ENCODE results near the gene COPS9. TPM values are rescaled to one million over a fixed set of nuclear protein-coding genes. Genes with fewer than 3 reads are reported as not detected.

COPS9 gene
- total and polyA plus RNA-seq, 2 donors (not counting 1 experiment from before 2014, with no cell fraction given) = 104 to 176 TPM

DNA sequence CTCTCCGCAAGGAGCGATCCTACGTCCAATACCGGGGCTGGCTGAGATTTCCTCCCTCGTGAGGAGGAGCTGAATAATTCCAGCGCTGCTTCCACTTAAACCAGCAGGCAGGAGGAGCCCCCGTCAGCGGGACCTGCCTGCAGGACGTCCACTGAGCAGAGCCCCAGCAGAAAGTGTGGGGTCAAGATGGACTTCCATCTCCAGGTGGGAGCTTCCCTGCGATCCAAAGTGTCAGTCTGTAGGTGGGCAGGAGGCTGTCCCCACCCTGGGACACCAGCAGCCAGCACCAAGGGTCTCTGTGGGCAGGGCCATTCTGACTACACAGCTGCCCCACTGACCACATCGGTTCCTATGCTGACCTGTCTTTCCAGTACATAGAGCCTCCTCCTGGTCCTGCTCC is 4.8 kb upstream of the COPS9 start:
- Histone ChIP-seq H3K4me3 (replicated peaks in 1 of 4; ENCODE audit: control extremely low read depth in 1 of 4, insufficient read depth in 1 of 4, low read depth in 3 of 4, low read length in 4 of 4) (no peak overlapping the region), H3K4me2 (ENCODE audit: extremely low read depth, insufficient read depth, low read length) (no peak overlapping the region), H2AFZ (ENCODE audit: low read length) (no peak overlapping the region), H4K20me1 (ENCODE audit: control insufficient read depth, extremely low read depth, insufficient read depth, low read length) (no peaks in the 10 kb centered on the region), H3K4me1 (ENCODE audit: control insufficient read depth, extremely low read depth, insufficient read depth, low read length) (no peaks in the 10 kb centered on the region), H3K27me3 (ENCODE audit: control insufficient read depth, insufficient read depth, low read length) (peaks cover 2% of the 10 kb centered on the region), H3K9me3 (ENCODE audit: control insufficient read depth, insufficient read depth, low read depth, low read length) (no peaks in the 10 kb centered on the region), H3K27ac (ENCODE audit: insufficient read depth, low read length) (no peak overlapping the region), H3K79me2 (ENCODE audit: control insufficient read depth, insufficient read depth, low read length) (peaks cover 1% of the 10 kb centered on the region), H3K36me3 (ENCODE audit: control insufficient read depth, insufficient read depth, low read length) (no peaks in the 10 kb centered on the region), H3K9ac (ENCODE audit: insufficient read depth, low read length) (no peak overlapping the region)
- TF ChIP-seq, protein P1, sequence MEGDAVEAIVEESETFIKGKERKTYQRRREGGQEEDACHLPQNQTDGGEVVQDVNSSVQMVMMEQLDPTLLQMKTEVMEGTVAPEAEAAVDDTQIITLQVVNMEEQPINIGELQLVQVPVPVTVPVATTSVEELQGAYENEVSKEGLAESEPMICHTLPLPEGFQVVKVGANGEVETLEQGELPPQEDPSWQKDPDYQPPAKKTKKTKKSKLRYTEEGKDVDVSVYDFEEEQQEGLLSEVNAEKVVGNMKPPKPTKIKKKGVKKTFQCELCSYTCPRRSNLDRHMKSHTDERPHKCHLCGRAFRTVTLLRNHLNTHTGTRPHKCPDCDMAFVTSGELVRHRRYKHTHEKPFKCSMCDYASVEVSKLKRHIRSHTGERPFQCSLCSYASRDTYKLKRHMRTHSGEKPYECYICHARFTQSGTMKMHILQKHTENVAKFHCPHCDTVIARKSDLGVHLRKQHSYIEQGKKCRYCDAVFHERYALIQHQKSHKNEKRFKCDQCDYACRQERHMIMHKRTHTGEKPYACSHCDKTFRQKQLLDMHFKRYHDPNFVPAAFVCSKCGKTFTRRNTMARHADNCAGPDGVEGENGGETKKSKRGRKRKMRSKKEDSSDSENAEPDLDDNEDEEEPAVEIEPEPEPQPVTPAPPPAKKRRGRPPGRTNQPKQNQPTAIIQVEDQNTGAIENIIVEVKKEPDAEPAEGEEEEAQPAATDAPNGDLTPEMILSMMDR (conservative IDR thresholded peaks at IDR 0.05 in 1 of 2, IDR thresholded peaks at IDR 0.05 in 1 of 2; ENCODE audit: low read depth in 1 of 2, low read length in 2 of 2) = no peak
- TF ChIP-seq EZH2 (IDR thresholded peaks at IDR 0.05; ENCODE audit: low read length, missing control alignments) = no peak
- DNase-seq (ENCODE audit: low read depth in 2 of 2) = no peak

- H2AFZ ChIP-seq (ENCODE audit: low read length) = no peak within 1 kb of the TSS
- H3K4me2 ChIP-seq (ENCODE audit: extremely low read depth, insufficient read depth, low read length) = no peak within 1 kb of the TSS
- H3K27ac ChIP-seq (ENCODE audit: insufficient read depth, low read length) = no peak within 1 kb of the TSS
- H3K9me3 ChIP-seq (ENCODE audit: control insufficient read depth, insufficient read depth, low read depth, low read length) = no peaks in the 10 kb centered on the region
- no peak for DNase-seq (ENCODE audit: low read depth in 2 of 2)
- no peak within 1 kb of the TSS for H3K9ac ChIP-seq (ENCODE audit: insufficient read depth, low read length)
- TF ChIP-seq, protein P1 (conservative IDR thresholded peaks at IDR 0.05 in 1 of 2, IDR thresholded peaks at IDR 0.05 in 1 of 2; ENCODE audit: low read depth in 1 of 2, low read length in 2 of 2) = no peak
- TF ChIP-seq EZH2 (IDR thresholded peaks at IDR 0.05; ENCODE audit: low read length, missing control alignments) = no peak
- no peak within 1 kb of the TSS for H3K4me3 ChIP-seq (replicated peaks in 1 of 4; ENCODE audit: control extremely low read depth in 1 of 4, insufficient read depth in 1 of 4, low read depth in 3 of 4, low read length in 4 of 4)
- no peaks in the 10 kb centered on the region for H3K36me3 ChIP-seq (ENCODE audit: control insufficient read depth, insufficient read depth, low read length)
- H3K27me3 ChIP-seq (ENCODE audit: control insufficient read depth, insufficient read depth, low read length) = peaks cover 2% of the 10 kb centered on the region
- no peaks in the 10 kb centered on the region for H3K4me1 ChIP-seq (ENCODE audit: control insufficient read depth, extremely low read depth, insufficient read depth, low read length)
- no peaks in the 10 kb centered on the region for H4K20me1 ChIP-seq (ENCODE audit: control insufficient read depth, extremely low read depth, insufficient read depth, low read length)
- peaks cover 5% of the 10 kb centered on the region for H3K79me2 ChIP-seq (ENCODE audit: control insufficient read depth, insufficient read depth, low read length)
Measured at GRCh38 chr2:240140511-240140910, 4.4 kb upstream of the COPS9 start, which contains the start of gene OTOS. TSS of gene OTOS (minus strand) at chr2:240140658. CDS start at chr2:240140326, 332 bp downstream.

DNA sequence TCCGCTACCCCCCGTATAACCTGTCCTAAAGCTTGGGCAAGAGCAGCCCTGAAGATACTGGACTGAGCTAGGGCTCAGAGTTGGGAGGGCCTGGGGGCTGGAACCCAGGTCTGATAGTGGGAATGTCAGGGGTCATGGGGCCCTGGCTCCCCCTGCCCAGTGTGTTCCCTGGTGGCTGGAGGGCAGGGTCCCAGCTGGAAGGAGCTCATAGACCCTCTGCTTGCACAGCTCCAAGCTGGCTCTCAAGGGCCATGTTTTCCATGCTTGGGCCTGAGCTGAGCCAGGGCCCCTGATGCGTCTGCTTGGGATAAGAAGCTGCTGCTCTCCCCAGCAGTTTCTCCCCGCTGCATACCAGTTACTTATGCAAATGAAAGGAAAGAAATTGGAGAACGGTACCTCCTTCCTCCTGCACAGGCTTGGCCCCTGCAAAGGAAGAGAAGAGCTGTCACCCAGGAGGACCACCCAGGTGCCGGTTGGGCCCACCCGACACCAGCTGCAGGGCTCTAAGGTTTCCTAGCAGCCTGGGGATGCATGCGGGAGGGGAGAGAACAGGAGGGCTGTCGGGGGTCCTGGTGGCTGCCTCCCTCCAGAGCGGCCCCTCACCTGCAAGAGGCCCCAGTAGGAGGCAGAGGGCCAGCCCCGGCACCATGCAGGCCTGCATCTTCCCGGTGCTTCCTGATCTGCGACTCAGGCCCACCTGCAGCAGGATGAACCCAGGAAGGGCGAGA is 3.7 kb upstream of the COPS9 start:
- Histone ChIP-seq H4K20me1 (ENCODE audit: control insufficient read depth, extremely low read depth, insufficient read depth, low read length) (no peaks in the 10 kb centered on the region), H3K79me2 (ENCODE audit: control insufficient read depth, insufficient read depth, low read length) (peaks cover 12% of the 10 kb centered on the region), H3K4me2 (ENCODE audit: extremely low read depth, insufficient read depth, low read length) (no peak overlapping the region)

More for the DNA sequence above, 3.7 kb upstream of the COPS9 start:
- Histone ChIP-seq H3K4me3 (replicated peaks in 1 of 4; ENCODE audit: control extremely low read depth in 1 of 4, insufficient read depth in 1 of 4, low read depth in 3 of 4, low read length in 4 of 4) (no peak overlapping the region), H3K36me3 (ENCODE audit: control insufficient read depth, insufficient read depth, low read length) (no peaks in the 10 kb centered on the region), H3K27ac (ENCODE audit: insufficient read depth, low read length) (no peak overlapping the region), H3K27me3 (ENCODE audit: control insufficient read depth, insufficient read depth, low read length) (peaks cover 2% of the 10 kb centered on the region), H3K4me1 (ENCODE audit: control insufficient read depth, extremely low read depth, insufficient read depth, low read length) (no peaks in the 10 kb centered on the region), H2AFZ (ENCODE audit: low read length) (no peak overlapping the region), H3K9ac (ENCODE audit: insufficient read depth, low read length) (no peak overlapping the region), H3K9me3 (ENCODE audit: control insufficient read depth, insufficient read depth, low read depth, low read length) (no peaks in the 10 kb centered on the region)
- no peak for DNase-seq (ENCODE audit: low read depth in 2 of 2)
- no peak for TF ChIP-seq EZH2 (IDR thresholded peaks at IDR 0.05; ENCODE audit: low read length, missing control alignments)
- TF ChIP-seq, protein P1 (conservative IDR thresholded peaks at IDR 0.05 in 1 of 2, IDR thresholded peaks at IDR 0.05 in 1 of 2; ENCODE audit: low read depth in 1 of 2, low read length in 2 of 2) = no peak

All from fibroblast of lung (primary cell).